Kasumi-1 (cell line): ENCODE results near the gene NCKAP5.

Experiments used
- DNase-seq, 2 experiments: peaks; one replicate each; lab custom pipeline; 2025; lab: John Stamatoyannopoulos, UW

Gene NCKAP5

GRCh38 chr2:132664096-132664495 is 904.2 kb downstream of the NCKAP5 start:
- no peak for DNase-seq

GRCh38 chr2:132662732-132663131 is 905.5 kb downstream of the NCKAP5 start:
- DNase-seq, result no peak

DNA sequence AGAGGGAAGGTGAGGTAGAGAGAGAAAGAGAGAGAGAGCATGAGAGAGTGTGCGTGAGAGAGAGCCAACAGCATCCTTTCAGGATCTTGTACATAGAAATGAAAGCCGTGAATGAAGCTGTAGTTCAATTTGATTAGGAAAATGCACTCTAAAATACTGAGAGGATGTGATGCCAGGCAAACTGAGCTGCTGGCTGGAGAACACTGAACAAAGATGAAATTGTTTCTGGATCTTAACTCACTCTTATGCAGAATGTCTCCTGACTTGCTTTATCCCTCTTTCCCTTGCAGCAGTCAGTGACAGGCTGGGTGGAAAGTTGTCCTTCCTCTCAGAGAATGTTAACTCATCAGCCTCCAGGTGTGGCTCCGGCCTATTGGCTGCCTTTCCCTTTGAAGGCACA is 908.9 kb downstream of the NCKAP5 start:
- no peak for DNase-seq

DNA sequence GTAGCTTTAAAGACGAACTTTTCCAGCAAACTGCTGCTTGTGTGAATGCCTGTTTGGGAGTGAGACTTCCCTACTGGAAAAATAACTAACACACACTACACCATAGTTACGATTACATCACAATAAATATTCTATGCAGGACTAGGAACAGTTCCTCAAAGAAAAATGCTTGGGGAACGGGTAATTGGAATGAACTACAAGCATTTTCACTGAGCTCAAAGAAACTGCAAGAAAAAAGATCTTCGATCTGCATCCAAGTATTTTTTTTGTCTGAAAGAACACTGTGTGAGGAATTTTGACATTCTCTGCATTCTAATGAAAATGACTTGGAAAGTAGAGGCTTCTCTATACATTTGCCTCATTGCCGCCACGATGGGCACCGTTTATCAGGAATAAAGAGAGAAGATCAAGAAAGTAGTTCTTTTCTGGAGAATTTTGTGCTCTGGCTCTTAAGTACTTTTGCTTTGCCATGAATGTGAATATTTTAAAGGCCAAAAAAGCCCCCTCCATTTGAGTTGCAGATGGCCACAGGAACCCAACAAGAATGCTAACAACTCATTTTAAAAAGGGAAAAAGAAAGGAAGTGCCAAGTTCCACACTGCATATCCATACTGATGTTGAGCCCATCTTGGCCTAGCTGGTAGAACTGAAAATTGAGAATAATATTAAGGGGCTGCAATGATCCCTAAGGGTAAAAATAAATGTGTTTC is 911.8 kb downstream of the NCKAP5 start:
- no peak for DNase-seq

GRCh38 chr2:132654968-132655367 is 913.3 kb downstream of the NCKAP5 start:
- no peak for DNase-seq

- DNase-seq, result no peak
These were observed 913.9 kb downstream of the NCKAP5 start for GRCh38 chr2:132654335-132654734.

- no peak for DNase-seq
These were observed 915.8 kb downstream of the NCKAP5 start for GRCh38 chr2:132652474-132652873.

DNA sequence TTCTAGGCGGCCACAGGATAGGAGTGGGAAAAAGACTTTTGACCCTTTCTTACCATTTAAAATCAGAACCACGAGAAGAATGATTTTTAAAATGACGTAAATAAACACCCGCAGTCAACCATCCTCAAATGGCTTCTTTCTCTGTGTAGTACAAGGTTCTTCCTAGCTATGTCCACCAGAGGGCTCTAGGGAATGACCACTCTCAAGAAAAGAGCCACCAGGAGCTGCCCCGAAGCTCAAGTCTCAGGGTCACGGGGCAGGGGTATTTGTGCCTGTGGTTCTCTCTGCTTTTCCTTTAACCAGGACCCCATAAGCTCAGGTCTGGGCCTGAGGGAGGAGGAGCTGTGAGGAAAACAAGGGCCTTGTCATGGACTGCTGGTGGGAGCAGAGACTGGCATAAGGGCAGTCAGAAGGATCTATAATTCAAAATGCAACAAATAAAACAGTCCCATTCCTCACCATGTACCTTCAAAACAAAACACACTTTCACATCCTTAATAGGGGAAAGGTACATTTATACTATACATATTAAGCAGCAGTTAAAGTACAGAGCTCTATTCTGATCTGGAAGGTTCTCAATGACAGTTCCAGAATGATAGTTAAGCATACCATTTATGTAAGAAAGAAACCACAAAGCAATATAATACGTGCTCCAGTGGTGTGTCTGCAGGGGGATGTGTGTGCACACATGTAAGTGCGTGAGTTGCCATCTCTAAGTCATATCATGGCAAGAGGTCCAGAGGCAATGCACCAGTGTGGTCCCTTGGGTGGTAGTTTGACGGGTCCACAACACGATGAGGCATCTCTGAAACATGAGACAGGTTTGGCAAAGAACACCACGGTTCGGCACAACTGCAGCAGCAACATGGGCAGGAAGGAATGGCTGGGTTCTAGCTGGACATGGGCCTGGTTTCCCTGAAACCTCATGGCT is 916.9 kb downstream of the NCKAP5 start:
- peak; percentile 8 to 21 for DNase-seq

GRCh38 chr2:132646540-132647108 is 921.6 kb downstream of the NCKAP5 start:
- no peak for DNase-seq

GRCh38 chr2:132645722-132646539 is 922.3 kb downstream of the NCKAP5 start:
- DNase-seq, result peak; percentile 73 to 85

- no peak for DNase-seq
These were observed 923.1 kb downstream of the NCKAP5 start for GRCh38 chr2:132645176-132645575.

DNA sequence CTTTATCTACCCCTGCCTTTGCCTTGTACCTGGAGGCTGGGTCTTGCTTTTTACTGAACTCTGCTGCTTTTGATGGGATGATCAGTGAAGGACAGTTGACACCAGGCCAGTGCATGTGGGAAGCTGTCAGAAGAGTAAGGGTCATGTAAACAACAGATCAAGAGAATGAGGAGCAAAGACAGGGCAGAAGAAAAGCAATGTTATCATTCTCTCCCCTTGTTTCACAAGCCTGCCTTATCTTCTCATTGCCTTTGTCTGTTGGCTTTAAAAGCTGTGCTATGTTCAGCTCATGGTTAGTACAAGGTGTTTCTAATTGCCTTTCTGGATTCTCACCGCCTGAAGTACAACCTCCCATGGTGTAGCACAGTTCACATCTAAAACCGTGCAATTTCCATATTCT is 925.8 kb downstream of the NCKAP5 start:
- DNase-seq, result no peak

GRCh38 chr2:132641819-132642218 is 926.4 kb downstream of the NCKAP5 start:
- DNase-seq, result peak; percentile 11 to 40

DNA sequence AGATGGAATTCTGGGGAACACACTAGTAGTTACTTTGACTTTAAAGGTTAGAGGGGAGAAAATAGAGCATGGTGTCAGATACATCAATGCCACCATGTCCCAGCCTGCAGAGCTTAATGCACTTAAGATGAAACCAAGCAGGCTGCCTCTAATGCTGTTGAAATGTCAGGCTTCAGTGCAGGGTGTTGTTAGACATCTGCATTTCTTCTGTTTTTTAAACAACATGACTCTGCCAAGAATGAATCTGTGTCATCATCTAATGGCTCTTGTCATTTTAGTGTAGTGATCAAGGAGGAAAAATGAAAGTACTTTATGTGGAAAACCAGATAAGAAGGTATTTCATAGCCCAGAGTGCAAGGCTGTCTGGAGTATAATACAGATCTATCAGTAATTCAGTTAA is 928.1 kb downstream of the NCKAP5 start:
- no peak for DNase-seq

- no peak for DNase-seq
These were observed 929.8 kb downstream of the NCKAP5 start for GRCh38 chr2:132638313-132639040.

- no peak for DNase-seq
These were observed 931.9 kb downstream of the NCKAP5 start for GRCh38 chr2:132636346-132636745.

DNA sequence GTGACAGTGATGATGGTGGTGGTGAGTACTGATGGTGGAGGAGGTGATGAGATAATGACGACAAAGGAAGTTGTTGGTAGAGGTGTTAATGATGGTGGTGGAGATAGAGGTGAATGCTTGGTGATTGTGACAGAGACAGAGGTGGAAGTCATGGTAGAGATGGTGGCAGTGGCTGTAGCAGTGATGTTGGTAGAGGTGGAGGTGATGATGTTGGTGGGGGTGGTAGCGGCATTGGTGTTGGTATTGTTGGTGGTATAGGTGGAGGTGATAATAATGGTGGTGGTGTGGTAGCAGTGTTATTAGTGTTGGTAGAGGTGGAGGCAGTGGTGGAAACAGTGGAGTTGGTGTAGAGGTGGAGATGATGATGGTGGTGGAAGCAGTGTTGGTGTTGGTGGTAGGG is 934.6 kb downstream of the NCKAP5 start:
- no peak for DNase-seq

DNA sequence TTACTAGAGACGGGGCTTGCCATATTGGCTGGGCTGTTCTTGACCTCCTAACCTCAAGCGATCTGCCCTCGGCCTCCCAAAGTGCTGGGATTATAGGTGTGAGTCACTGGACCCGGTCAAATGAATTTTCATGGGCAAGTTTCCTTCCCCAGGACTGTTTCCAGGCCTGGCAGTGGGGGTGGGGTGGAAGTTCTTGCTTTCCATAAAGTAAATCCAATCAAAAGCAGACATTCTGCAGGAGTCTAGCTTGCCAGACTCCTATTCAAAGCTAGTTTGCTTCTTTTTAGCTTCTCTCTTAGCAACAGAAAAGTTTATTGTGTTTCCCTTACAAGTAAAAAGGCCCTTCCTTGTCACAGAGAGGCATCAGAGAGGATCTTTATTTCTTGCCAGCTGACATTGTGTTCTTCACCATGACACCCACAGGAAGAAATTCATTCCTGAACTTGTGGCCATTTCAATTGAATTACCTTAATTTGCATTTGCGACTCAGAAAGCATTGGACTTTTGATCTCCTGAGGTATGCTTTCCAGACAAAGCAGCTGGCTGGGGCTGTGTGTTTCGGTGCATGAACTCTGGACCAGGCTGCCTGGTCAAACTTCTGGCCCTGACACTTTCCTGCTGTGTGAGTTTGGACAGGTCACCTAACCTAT is 936.1 kb downstream of the NCKAP5 start:
- DNase-seq, result no peak

DNA sequence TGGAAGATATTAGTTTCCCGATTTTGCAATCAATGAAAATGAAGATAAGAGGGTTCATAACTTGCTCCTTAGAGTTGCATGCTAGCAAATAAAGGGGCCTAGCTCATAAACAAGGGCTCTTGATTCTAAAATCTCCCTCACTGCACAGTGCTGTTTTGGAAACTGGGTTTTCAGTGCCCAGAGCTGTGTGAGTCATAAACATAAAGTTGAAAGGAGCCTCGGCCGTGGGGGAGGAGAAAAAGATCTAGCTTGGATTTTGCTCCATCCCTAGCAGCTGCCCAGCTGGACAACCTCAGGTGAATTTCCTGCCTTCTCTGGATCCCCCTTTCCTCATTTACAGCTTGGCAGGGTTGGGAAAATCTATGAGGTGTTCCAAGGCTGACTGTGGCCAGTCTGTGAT is 940.7 kb downstream of the NCKAP5 start:
- DNase-seq, result no peak

DNA sequence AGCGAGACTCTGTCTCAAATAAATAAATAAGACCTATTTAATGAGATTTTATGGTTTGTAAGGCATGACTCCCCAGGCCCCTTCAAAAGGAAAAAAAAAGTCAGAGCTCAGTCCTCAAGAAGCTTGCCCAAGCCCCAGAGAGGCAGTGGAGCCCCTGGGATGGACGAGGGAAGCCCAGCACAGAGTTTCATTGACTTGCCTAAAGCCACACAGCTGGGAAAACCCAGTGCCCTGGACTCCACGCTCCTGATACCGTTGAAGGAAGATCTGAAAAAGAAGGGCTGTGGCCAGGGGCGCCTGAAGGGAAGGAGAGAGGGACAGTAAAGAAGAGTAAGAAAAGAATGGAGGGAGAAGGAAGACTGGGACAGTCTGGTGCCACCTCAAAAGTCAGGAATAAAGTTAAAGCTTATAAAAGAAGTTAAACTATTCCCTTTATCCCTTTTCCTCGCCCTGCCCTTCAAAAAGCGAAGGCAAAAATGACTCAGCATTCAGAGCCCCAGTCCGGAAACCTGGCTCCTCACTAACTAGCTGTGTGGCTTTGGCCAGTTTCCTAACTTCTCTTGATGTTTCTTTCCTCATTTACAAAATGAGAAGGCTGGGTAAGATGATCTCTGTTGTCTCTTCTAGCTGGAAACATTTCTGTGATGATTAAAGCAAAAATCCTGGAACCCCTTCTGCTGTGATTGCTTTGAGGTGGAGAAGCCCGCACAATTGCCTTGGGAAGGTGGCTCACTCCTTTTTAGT is 945.0 kb downstream of the NCKAP5 start:
- DNase-seq, result peak; percentile 66 to 72
